ENCODE results near the gene MAPK8. TPM values are rescaled to one million over a fixed set of nuclear protein-coding genes. Genes with fewer than 3 reads are reported as not detected.

MAPK8 gene
- total RNA-seq, 2 experiments from 2014 or later, result 29.1 to 40.5 TPM

DNA sequence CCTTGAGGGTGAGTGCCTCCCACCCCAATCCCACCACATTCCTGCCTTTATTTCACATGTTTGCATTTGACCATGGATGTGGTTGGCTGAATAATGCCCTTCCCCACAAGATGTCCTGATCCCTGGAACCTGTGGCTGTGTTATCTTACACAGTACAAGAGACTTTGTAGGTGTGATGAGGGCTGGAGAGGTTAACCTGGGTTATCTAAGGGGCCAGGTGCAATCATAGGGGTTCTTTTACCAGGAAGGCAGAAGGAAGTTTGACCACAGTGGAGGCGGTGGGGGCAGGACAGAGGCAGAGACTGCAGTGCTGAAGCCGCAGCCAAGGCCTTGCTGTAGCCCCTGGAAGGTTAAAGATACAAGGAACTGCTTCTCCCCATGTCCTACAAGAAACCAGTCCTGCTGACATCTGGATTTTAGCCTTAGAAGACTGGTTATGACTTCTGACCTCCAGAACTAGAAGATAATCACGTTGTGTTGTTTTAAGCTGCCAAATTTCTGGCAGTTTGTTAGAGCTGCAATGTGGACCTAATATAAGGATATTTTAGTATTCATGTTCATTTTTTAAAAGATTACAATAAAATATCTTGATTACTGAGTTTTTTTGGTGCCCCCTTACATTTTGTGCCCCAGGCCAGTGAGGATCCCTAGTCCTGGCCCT, 161.8 kb downstream of the MAPK8 start:
- intact Hi-C loops (cut with micrococcal nuclease; ENCODE audit: unreplicated experiment), result no loop called here
- H3K27ac ChIP-seq (ENCODE audit: low read depth, low read length, poor library complexity, severe bottlenecking), result no peak overlapping the region
- ChIA-PET POLR2A (interaction anchor here (0.7 to 1.0 kb wide), 2 partner anchors 25 to 53 kb away, joined by 3 read pairs; no protein-coding TSS in a partner anchor), CTCF (ENCODE audit: unreplicated experiment) (no interaction called here)
- H3K36me3 ChIP-seq (ENCODE audit: insufficient read depth, low read length), result no peaks in the 10 kb centered on the region
- no peak for DNase-seq (ENCODE audit: low spot score)
- no peak overlapping the region for H3K4me3 ChIP-seq (ENCODE audit: low read depth, low read length, poor library complexity, severe bottlenecking)
- H3K9me3 ChIP-seq (ENCODE audit: low read length), result no peaks in the 10 kb centered on the region
- H3K9me2 ChIP-seq (ENCODE audit: insufficient read depth, low read length), result no peaks in the 10 kb centered on the region
- H4K20me1 ChIP-seq (ENCODE audit: insufficient read depth, low read length), result no peaks in the 10 kb centered on the region
- H2AFZ ChIP-seq (ENCODE audit: low read length), result no peak overlapping the region
- no TSS peak for BruUV-seq (replicated peaks)
- H3K4me2 ChIP-seq (ENCODE audit: low read length), result no peak overlapping the region
- no peaks in the 10 kb centered on the region for H3K4me1 ChIP-seq (ENCODE audit: insufficient read depth, low read length, poor library complexity, severe bottlenecking)
- TF ChIP-seq EZH2phosphoT487 (IDR thresholded peaks at IDR 0.05; ENCODE audit: borderline replicate concordance, low read depth, low read length), result no peak
- no peaks in the 10 kb centered on the region for H3K79me2 ChIP-seq (ENCODE audit: insufficient read depth, low read depth, low read length)

- H4K20me1 ChIP-seq (ENCODE audit: insufficient read depth, low read length), result no peaks in the 10 kb centered on the region
- H3K4me2 ChIP-seq (ENCODE audit: low read length), result no peak overlapping the region
- ChIA-PET POLR2A (interaction anchor here (1.0 kb wide), 1 partner anchor 24 kb away, joined by 3 read pairs; no protein-coding TSS in a partner anchor), CTCF (ENCODE audit: unreplicated experiment) (no interaction called here)
- H3K27ac ChIP-seq (ENCODE audit: low read depth, low read length, poor library complexity, severe bottlenecking), result no peak overlapping the region
- intact Hi-C loops (cut with micrococcal nuclease; ENCODE audit: unreplicated experiment), result no loop called here
- no TSS peak for BruUV-seq (replicated peaks)
- no peaks in the 10 kb centered on the region for H3K79me2 ChIP-seq (ENCODE audit: insufficient read depth, low read depth, low read length)
- H2AFZ ChIP-seq (ENCODE audit: low read length), result no peak overlapping the region
- no peak for TF ChIP-seq EZH2phosphoT487 (IDR thresholded peaks at IDR 0.05; ENCODE audit: borderline replicate concordance, low read depth, low read length)
- no peak for TF ChIP-seq CTCF (conservative IDR thresholded peaks at IDR 0.05; ENCODE audit: low read length)
- H3K9me3 ChIP-seq (ENCODE audit: low read length), result no peaks in the 10 kb centered on the region
- H3K4me1 ChIP-seq (ENCODE audit: insufficient read depth, low read length, poor library complexity, severe bottlenecking), result no peaks in the 10 kb centered on the region
- no peaks in the 10 kb centered on the region for H3K36me3 ChIP-seq (ENCODE audit: insufficient read depth, low read length)
- H3K4me3 ChIP-seq (ENCODE audit: low read depth, low read length, poor library complexity, severe bottlenecking), result no peak overlapping the region
- no peak for DNase-seq (ENCODE audit: low spot score)
- no peaks in the 10 kb centered on the region for H3K9me2 ChIP-seq (ENCODE audit: insufficient read depth, low read length)
These were observed 162.5 kb downstream of the MAPK8 start for GRCh38 chr10:48468866-48469511.

DNA sequence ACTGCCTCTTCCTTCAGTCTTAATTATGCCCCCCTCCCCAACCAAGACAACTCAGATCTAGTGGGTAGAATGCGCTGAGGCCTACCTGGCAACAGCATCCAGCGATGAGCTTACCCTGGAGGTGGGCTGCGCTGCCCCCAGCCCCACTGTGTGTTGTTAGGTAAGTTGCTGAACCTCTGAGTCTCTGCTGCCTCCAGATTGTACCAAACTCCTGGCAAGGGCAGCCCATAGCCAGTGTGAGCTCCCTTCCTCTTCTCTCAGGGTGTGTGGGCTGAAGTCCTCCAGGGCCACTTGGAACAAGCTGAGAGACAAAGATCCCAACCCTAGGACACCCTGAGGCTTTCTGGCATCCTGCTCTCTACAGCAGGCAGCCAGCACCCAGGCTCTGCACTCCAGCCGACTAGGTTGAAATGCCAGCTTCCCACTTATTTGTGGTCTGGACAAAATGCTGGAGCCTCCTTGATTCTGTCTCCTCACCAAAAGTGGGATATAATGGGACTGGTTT, 163.1 kb downstream of the MAPK8 start:
- BruUV-seq (replicated peaks), result no TSS peak

More for the DNA sequence above, 163.1 kb downstream of the MAPK8 start:
- H2AFZ ChIP-seq (ENCODE audit: low read length), result no peak overlapping the region
- no peaks in the 10 kb centered on the region for H3K9me3 ChIP-seq (ENCODE audit: low read length)
- H4K20me1 ChIP-seq (ENCODE audit: insufficient read depth, low read length), result no peaks in the 10 kb centered on the region
- no peak overlapping the region for H3K4me3 ChIP-seq (ENCODE audit: low read depth, low read length, poor library complexity, severe bottlenecking)
- no peaks in the 10 kb centered on the region for H3K9me2 ChIP-seq (ENCODE audit: insufficient read depth, low read length)
- H3K4me1 ChIP-seq (ENCODE audit: insufficient read depth, low read length, poor library complexity, severe bottlenecking), result no peaks in the 10 kb centered on the region
- ChIA-PET POLR2A (no interaction called here), CTCF (ENCODE audit: unreplicated experiment) (no interaction called here)
- H3K79me2 ChIP-seq (ENCODE audit: insufficient read depth, low read depth, low read length), result no peaks in the 10 kb centered on the region
- DNase-seq (ENCODE audit: low spot score), result no peak
- no peaks in the 10 kb centered on the region for H3K36me3 ChIP-seq (ENCODE audit: insufficient read depth, low read length)
- intact Hi-C loops (cut with micrococcal nuclease; ENCODE audit: unreplicated experiment), result no loop called here
- H3K4me2 ChIP-seq (ENCODE audit: low read length), result no peak overlapping the region
- no peak overlapping the region for H3K27ac ChIP-seq (ENCODE audit: low read depth, low read length, poor library complexity, severe bottlenecking)
- TF ChIP-seq EZH2phosphoT487 (IDR thresholded peaks at IDR 0.05; ENCODE audit: borderline replicate concordance, low read depth, low read length) (no peak), CTCF (conservative IDR thresholded peaks at IDR 0.05; ENCODE audit: low read length) (no peak)

Measured in OCI-LY7 (cell line).